ENCODE results near the gene DPP6. TPM values are rescaled to one million over a fixed set of nuclear protein-coding genes. Genes with fewer than 3 reads are reported as not detected.

Gene DPP6
- polyA plus RNA-seq, 1 of the 3 experiments (the other 2 are of a cell fraction), result not detected

GRCh38 chr7:154578336-154578735 lies 526.1 kb downstream of the DPP6 start:
- Histone ChIP-seq H3K27me3 (ENCODE audit: insufficient read depth) (no peaks in the 10 kb centered on the region), H3K9me3 (peaks cover 6% of the 10 kb centered on the region; the same call in 1 of the 2 replicates), H3K9ac (no peak overlapping the region), H3F3A (replicated peaks; ENCODE audit: insufficient read depth) (peaks cover 19% of the 10 kb centered on the region), H3K79me2 (ENCODE audit: insufficient read depth) (no peaks in the 10 kb centered on the region), H3K4me2 (no peak overlapping the region), H3K4me3 (ENCODE audit: low read depth in 2 of 2, low read length in 1 of 2) (no peak overlapping the region), H3K27ac (ENCODE audit: low read depth in 2 of 2, low read length in 1 of 2) (no peak overlapping the region), H3K36me3 (replicated peaks in 1 of 2; ENCODE audit: control insufficient read depth in 1 of 2, insufficient read depth in 2 of 2, low read length in 1 of 2) (no peaks in the 10 kb centered on the region), H4K20me1 (ENCODE audit: insufficient read depth) (no peaks in the 10 kb centered on the region), H3K4me1 (ENCODE audit: control insufficient read depth in 1 of 2, insufficient read depth in 2 of 2, low read depth in 1 of 2, low read length in 1 of 2) (no peaks in the 10 kb centered on the region), H3K9me2 (no peaks in the 10 kb centered on the region), H2AFZ (ENCODE audit: low read depth) (no peak overlapping the region)
- DNase-seq, result no peak
- ChIA-PET POLR2A (no interaction called here), CTCF (interaction anchor here (1.3 kb wide), 1 partner anchor 12 kb away, joined by 3 read pairs; no protein-coding TSS in a partner anchor)
- 48% methylated on average over 6 of the region's 6 CpGs for WGBS (ENCODE audit: low lambda C conversion rate)
- TF ChIP-seq CTCF (IDR thresholded peaks at IDR 0.05) (no peak), REST (IDR thresholded peaks at IDR 0.05; ENCODE audit: low read depth, low read length) (no peak), RFX5 (IDR thresholded peaks at IDR 0.05; ENCODE audit: low read length) (no peak), JUND (IDR thresholded peaks at IDR 0.05) (no peak), FOSL2 (IDR thresholded peaks at IDR 0.05; ENCODE audit: borderline replicate concordance, low read depth) (no peak), IRF3 (IDR thresholded peaks at IDR 0.05; ENCODE audit: low read depth, low read length) (no peak), ELF1 (IDR thresholded peaks at IDR 0.05) (no peak), MAX (IDR thresholded peaks at IDR 0.05; ENCODE audit: low read depth) (no peak), GATA2 (CRISPR knock-in tag; IDR thresholded peaks at IDR 0.05) (no peak), SMC3 (IDR thresholded peaks at IDR 0.05; ENCODE audit: low read depth, low read length) (no peak), FOXJ3 (CRISPR knock-in tag; IDR thresholded peaks at IDR 0.05) (no peak), USF2 (IDR thresholded peaks at IDR 0.05; ENCODE audit: borderline replicate concordance, low read depth, low read length) (no peak), EP300 (IDR thresholded peaks at IDR 0.05; ENCODE audit: borderline replicate concordance in 1 of 2, low read depth in 1 of 2, low read length in 1 of 2) (no peak), YY1 (IDR thresholded peaks at IDR 0.05; ENCODE audit: low read depth) (no peak), SIN3A (IDR thresholded peaks at IDR 0.05; ENCODE audit: borderline replicate concordance, low read depth, low read length) (no peak), EZH2phosphoT487 (IDR thresholded peaks at IDR 0.05; ENCODE audit: borderline replicate concordance, low read depth) (no peak), RXRA (IDR thresholded peaks at IDR 0.05; ENCODE audit: borderline replicate concordance, low read depth) (no peak), POLR2AphosphoS5 (IDR thresholded peaks at IDR 0.05; ENCODE audit: low read depth, low read length) (no peak), GABPA (IDR thresholded peaks at IDR 0.05; ENCODE audit: low read depth) (no peak), TEAD4 (IDR thresholded peaks at IDR 0.05; ENCODE audit: borderline replicate concordance, insufficient read depth) (no peak)
